Thyroid gland (tissue), 4 donors: ENCODE data around the gene GAGE12J. TPM values are rescaled to one million over a fixed set of nuclear protein-coding genes. Genes with fewer than 3 reads are reported as not detected.
"Not testable (repeated sequence)": the region's sequence is repeated elsewhere in the genome, so short reads cannot be mapped to it uniquely, and the experiment has no call there.

Experiments used
- DNase-seq, 2 donors: peaks; one replicate each; pipeline ENCODE4 v3.0.0-alpha.2; 2019
- H3K27ac ChIP-seq, 3 donors: fragments of 200-600 bp; sonication (generic); 1 replicate in 2 of 3; 2 replicates in 1 of 3; pipeline ENCODE4 v1.5.1; 2016 to 2019; ENCODE audit warnings: mild to moderate bottlenecking in 1 of 3, moderate library complexity in 1 of 3
- H3K27me3 ChIP-seq: fragments of 200-600 bp; sonication (generic); one replicate; pipeline ENCODE4 v1.5.1; 2019
- H3K36me3 ChIP-seq, 2 donors: fragments of 200-600 bp; sonication (generic); one replicate each; pipeline ENCODE4 v1.5.1; 2016 to 2019
- H3K4me1 ChIP-seq, 2 donors: fragments of 200-600 bp; sonication (generic); one replicate each; pipeline ENCODE4 v1.5.1; 2017 to 2019
- H3K4me3 ChIP-seq, 3 donors: fragments of 200-600 bp; sonication (generic); replicated peaks in 1 of 3; 1 replicate in 2 of 3; 2 replicates in 1 of 3; pipeline ENCODE4 v1.5.1; 2016; ENCODE audit warnings: mild to moderate bottlenecking in 1 of 3
- H3K9me3 ChIP-seq: fragments of 200-600 bp; sonication (generic); one replicate; pipeline ENCODE4 v1.5.1; 2017
- CTCF ChIP-seq, 6 experiments: fragments of 200-600 bp in 3 of 6; fragments of 450-650 bp in 3 of 6; sonication (generic) in 3 of 6; IDR thresholded peaks; one replicate each; pipeline ENCODE4 v1.5.1; 2016 to 2019; ENCODE audit warnings: antibody characterized with exemption in 6 of 6, mild to moderate bottlenecking in 2 of 6, inconsistent platforms in 1 of 6, moderate library complexity in 1 of 6
- POLR2A ChIP-seq, 2 donors: fragments of 450-650 bp; IDR thresholded peaks; one replicate each; pipeline ENCODE4 v1.6.1; 2017; ENCODE audit warnings: antibody characterized with exemption in 2 of 2, mild to moderate bottlenecking in 2 of 2, moderate library complexity in 1 of 2
- WGBS, 2 donors: methylation state at CpG; one replicate each; pipeline ENCODE4 v1.1.5; 2017; 5-methylcytosine and 5-hydroxymethylcytosine counted together
- intact Hi-C: fragments of 100-400 bp; cut with DNase I; formaldehyde crosslinking; loops from one replicate; pipeline ENCODE4 v1.15.1; 2023
- total RNA-seq, 4 donors: library from RNA; depleted of rRNA; stranded (reverse); fragments of >200 nt; gene quantifications; one replicate each; pipeline ENCODE4 v1.2.3, GENCODE V29; 2016

GAGE12J gene
- total RNA-seq, 4 donors from 2014 or later: not detected

DNA sequence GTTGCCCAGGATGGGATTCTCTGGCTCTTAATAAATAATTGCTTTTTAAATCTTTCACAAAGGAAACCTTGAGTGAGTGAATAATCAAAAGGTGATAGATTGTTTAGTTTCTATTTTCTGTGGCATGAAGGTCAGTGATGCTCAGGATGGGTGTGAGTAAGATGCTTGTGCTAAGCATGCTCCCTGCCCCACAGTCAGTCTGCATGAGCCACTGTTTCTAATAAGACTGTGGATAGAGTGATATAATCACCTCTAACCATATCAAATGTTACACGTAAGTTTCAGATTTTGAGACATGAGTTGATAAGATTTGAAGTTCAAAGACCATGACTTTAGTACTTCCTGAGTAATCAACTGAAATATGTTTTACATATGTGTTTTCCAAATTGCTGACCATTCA is 21.1 kb upstream of the GAGE12J start:
- H3K4me1 ChIP-seq: no peaks in the 10 kb centered on the region
- TF ChIP-seq CTCF (IDR thresholded peaks at IDR 0.05): no peak
- WGBS, 2 donors: 94 to 95% methylated on average over 1 of the region's 1 CpG
- no peaks in the 10 kb centered on the region for H3K27me3 ChIP-seq
- H3K27ac ChIP-seq: no peak overlapping the region
- intact Hi-C loops: no loop called here
- no peaks in the 10 kb centered on the region for H3K9me3 ChIP-seq
- H3K4me3 ChIP-seq: no peak overlapping the region
- no peak for DNase-seq
- no peaks in the 10 kb centered on the region for H3K36me3 ChIP-seq

GRCh38 chrX:49303346-49303745 is 18.5 kb upstream of the GAGE12J start, which contains the start of gene GAGE10:
Gene GAGE10, plus strand, starts transcription at chrX:49303646. Its CDS starts 1,214 bp downstream, at chrX:49304860.
- DNase-seq: no peak
- intact Hi-C loops: no loop called here
- H3K4me1 ChIP-seq: no peaks in the 10 kb centered on the region
- no peak for TF ChIP-seq CTCF (IDR thresholded peaks at IDR 0.05)
- TF ChIP-seq POLR2A (IDR thresholded peaks at IDR 0.05): no peak
- no peaks in the 10 kb centered on the region for H3K36me3 ChIP-seq
- H3K27me3 ChIP-seq: no peaks in the 10 kb centered on the region
- no peaks in the 10 kb centered on the region for H3K9me3 ChIP-seq
- H3K4me3 ChIP-seq: no peak within 1 kb of the TSS
- H3K27ac ChIP-seq: no peak within 1 kb of the TSS
- WGBS, 2 donors: 90 to 93% methylated on average over 6 to 7 of the region's 15 CpGs

- H3K27me3 ChIP-seq, H3K27ac ChIP-seq, DNase-seq, intact Hi-C loops, H3K36me3 ChIP-seq, H3K9me3 ChIP-seq, H3K4me3 ChIP-seq, H3K4me1 ChIP-seq: not testable (repeated sequence)
- WGBS, 2 donors: 85 to 87% methylated on average over 2 of the region's 2 CpGs
Observed at GRCh38 chrX:49307775-49308174, 14.1 kb upstream of the GAGE12J start.

GRCh38 chrX:49308604-49309269 is 13.1 kb upstream of the GAGE12J start:
- Histone ChIP-seq H3K4me3 (peak overlapping the region in 1 of 3 donors; percentile 7), H3K9me3 (no peaks in the 10 kb centered on the region), H3K27me3 (no peaks in the 10 kb centered on the region), H3K36me3 (no peaks in the 10 kb centered on the region), H3K27ac (peak overlapping the region; percentile 20 to 85 (median 52)), H3K4me1 (no peaks in the 10 kb centered on the region)
- 51 to 70% methylated on average over 15 of the region's 15 CpGs for WGBS, 2 donors
- intact Hi-C loops: no loop called here
- DNase-seq: peak in 1 of 2 donors; percentile 14
- TF ChIP-seq POLR2A (IDR thresholded peaks at IDR 0.05) (no peak), CTCF (IDR thresholded peaks at IDR 0.05) (no peak)

DNA sequence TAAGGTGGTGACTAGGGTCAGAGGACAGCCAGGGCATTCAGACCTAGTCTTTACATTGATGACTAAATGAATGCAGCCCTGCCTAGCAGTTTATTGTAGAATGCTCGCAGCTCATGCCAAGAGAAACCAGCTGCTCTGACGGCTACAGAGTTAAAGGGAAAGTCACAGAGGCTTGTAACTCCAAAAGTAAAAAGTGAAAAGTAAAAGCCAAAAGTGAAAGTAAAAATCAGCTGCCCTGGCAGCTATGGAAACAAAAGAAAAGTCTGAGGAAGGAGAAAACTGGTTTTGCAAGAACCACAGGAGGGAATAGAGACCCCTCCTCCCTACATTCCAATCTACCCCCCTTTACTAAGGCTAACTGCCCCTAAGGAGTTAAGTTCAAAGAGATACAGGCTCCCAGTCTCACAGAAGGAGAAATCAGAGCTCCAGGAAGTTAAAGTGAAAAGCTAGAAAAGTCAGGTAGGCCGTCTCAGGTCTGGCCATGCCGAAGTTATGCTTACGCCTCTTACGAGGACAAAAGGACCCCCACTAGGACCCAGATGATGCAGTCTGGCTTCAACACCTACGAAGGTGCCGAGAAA is 12.3 kb upstream of the GAGE12J start:
- DNase-seq: peak; percentile 20 to 33
- Histone ChIP-seq H3K27me3 (no peaks in the 10 kb centered on the region), H3K36me3 (no peaks in the 10 kb centered on the region), H3K27ac (peak overlapping the region; percentile 52 to 85 (median 54)), H3K4me3 (peak overlapping the region in 2 of 3 donors; percentile 7 to 32), H3K4me1 (no peaks in the 10 kb centered on the region), H3K9me3 (no peaks in the 10 kb centered on the region)
- no peak for TF ChIP-seq POLR2A (IDR thresholded peaks at IDR 0.05)
- TF ChIP-seq CTCF (IDR thresholded peaks at IDR 0.05): no peak
- intact Hi-C loops: no loop called here
- 5 to 8% methylated on average over 8 of the region's 8 CpGs for WGBS, 2 donors
